Right atrium auricular region (tissue), 2 donors: Measurements from ENCODE around the gene CNGA4. TPM values are rescaled to one million over a fixed set of nuclear protein-coding genes. Genes with fewer than 3 reads are reported as not detected.

Source experiments
- DNase-seq: peaks from one replicate; pipeline ENCODE4 v3.0.0-alpha.2; 2019; ENCODE audit warnings: low spot score
- H3K27ac ChIP-seq, 2 donors: fragments of 200-600 bp; sonication (generic); 1 replicate in 1 of 2; 2 replicates in 1 of 2; pipeline ENCODE4 v1.5.1; 2016 to 2019
- H3K27me3 ChIP-seq, 2 donors: fragments of 200-600 bp; sonication (generic); one replicate each; pipeline versions ENCODE4 v1.5.1 to v1.6.0; 2017 to 2019
- H3K36me3 ChIP-seq: fragments of 200-600 bp; sonication (generic); one replicate; pipeline ENCODE4 v1.5.1; 2016
- H3K4me1 ChIP-seq, 2 donors: fragments of 200-600 bp; sonication (generic); one replicate each; pipeline versions ENCODE4 v1.5.1 to v1.6.0; 2017 to 2019
- H3K4me3 ChIP-seq, 2 donors: fragments of 200-600 bp; sonication (generic); 1 replicate in 1 of 2; 2 replicates in 1 of 2; pipeline ENCODE4 v1.5.1; 2017 to 2019; ENCODE audit warnings: mild to moderate bottlenecking in 1 of 2, moderate library complexity in 1 of 2
- H3K9me3 ChIP-seq, 2 donors: fragments of 200-600 bp; sonication (generic); one replicate each; pipeline ENCODE4 v1.5.1; 2019
- CTCF ChIP-seq, 2 donors: fragments of 200-600 bp; sonication (generic); IDR thresholded peaks; one replicate each; pipeline ENCODE4 v1.5.1; 2019; ENCODE audit warnings: antibody characterized with exemption in 2 of 2
- total RNA-seq, 2 donors: library from RNA; depleted of rRNA; stranded (reverse); fragments of >200 nt; gene quantifications; one replicate each; pipeline ENCODE4 v1.1.0, GENCODE V29; 2016

CNGA4 gene
- total RNA-seq, 2 donors from 2014 or later, result not detected

- Histone ChIP-seq H3K4me1 (no peaks in the 10 kb centered on the region), H3K4me3 (no peak within 1 kb of the TSS), H3K36me3 (peaks cover 23% of the 10 kb centered on the region), H3K27ac (no peak within 1 kb of the TSS), H3K27me3 (no peaks in the 10 kb centered on the region), H3K9me3 (no peaks in the 10 kb centered on the region)
- TF ChIP-seq CTCF (IDR thresholded peaks at IDR 0.05), result no peak
- no peak for DNase-seq
Observed at GRCh38 chr11:6205366-6205765, 33.5 kb upstream of the CNGA4 start, which contains the start of gene C11orf42. Gene C11orf42 (plus strand): TSS chr11:6205557. CDS start chr11:6205616, 59 bp downstream.

- Histone ChIP-seq H3K27me3 (no peaks in the 10 kb centered on the region), H3K9me3 (no peaks in the 10 kb centered on the region), H3K36me3 (peaks cover 36% of the 10 kb centered on the region), H3K27ac (no peak overlapping the region), H3K4me3 (no peak overlapping the region), H3K4me1 (no peaks in the 10 kb centered on the region)
- TF ChIP-seq CTCF (IDR thresholded peaks at IDR 0.05), result no peak
- DNase-seq, result no peak
Observed at GRCh38 chr11:6206456-6207180, 32.3 kb upstream of the CNGA4 start.

- TF ChIP-seq CTCF (IDR thresholded peaks at IDR 0.05), result no peak
- Histone ChIP-seq H3K27me3 (no peaks in the 10 kb centered on the region), H3K4me3 (no peak overlapping the region), H3K9me3 (no peaks in the 10 kb centered on the region), H3K36me3 (peaks cover 64% of the 10 kb centered on the region), H3K27ac (no peak overlapping the region), H3K4me1 (no peaks in the 10 kb centered on the region)
- DNase-seq, result no peak
Observed at GRCh38 chr11:6209801-6210200, 29.1 kb upstream of the CNGA4 start.

GRCh38 chr11:6210274-6210955 is 28.5 kb upstream of the CNGA4 start:
- TF ChIP-seq CTCF (IDR thresholded peaks at IDR 0.05), result no peak
- H3K4me3 ChIP-seq, result no peak overlapping the region
- H3K4me1 ChIP-seq, result no peaks in the 10 kb centered on the region
- H3K36me3 ChIP-seq, result peaks cover 64% of the 10 kb centered on the region
- H3K9me3 ChIP-seq, result no peaks in the 10 kb centered on the region
- H3K27ac ChIP-seq, result no peak overlapping the region
- no peaks in the 10 kb centered on the region for H3K27me3 ChIP-seq
- no peak for DNase-seq

- no peaks in the 10 kb centered on the region for H3K27me3 ChIP-seq
- H3K27ac ChIP-seq, result no peak overlapping the region
- peaks cover 85% of the 10 kb centered on the region for H3K36me3 ChIP-seq
- H3K4me1 ChIP-seq, result no peaks in the 10 kb centered on the region
- H3K9me3 ChIP-seq, result no peaks in the 10 kb centered on the region
- no peak for TF ChIP-seq CTCF (IDR thresholded peaks at IDR 0.05)
- DNase-seq, result no peak
- H3K4me3 ChIP-seq, result no peak overlapping the region
Observed at GRCh38 chr11:6214530-6214929, 24.4 kb upstream of the CNGA4 start.
